Transverse colon (tissue), 4 donors: Measurements from ENCODE around the gene UBD. TPM values are rescaled to one million over a fixed set of nuclear protein-coding genes. Genes with fewer than 3 reads are reported as not detected.

ENCODE experiments used
- DNase-seq: peaks from one replicate; pipeline ENCODE4 v3.0.0-alpha.2; 2019
- H3K27ac ChIP-seq, 4 donors: fragments of 200-600 bp; sonication (generic); 2 replicates each; pipeline ENCODE4 v1.5.1; 2016 to 2018; ENCODE audit warnings: inconsistent platforms in 4 of 4
- H3K27me3 ChIP-seq: fragments of 200-600 bp; sonication (generic); 2 replicates; pipeline ENCODE4 v1.5.1; 2017; ENCODE audit warnings: inconsistent platforms
- H3K36me3 ChIP-seq, 4 donors: fragments of 200-600 bp; sonication (generic); 2 replicates each; pipeline ENCODE4 v1.5.1; 2017 to 2019; ENCODE audit warnings: inconsistent platforms in 4 of 4
- H3K4me1 ChIP-seq, 4 donors: fragments of 200-600 bp; sonication (generic); 2 replicates each; pipeline ENCODE4 v1.5.1; 2017 to 2020; ENCODE audit warnings: inconsistent platforms in 4 of 4
- H3K4me3 ChIP-seq, 4 donors: fragments of 200-600 bp; sonication (generic); 1 replicate in 1 of 4; 2 replicates in 3 of 4; pipeline versions ENCODE4 v1.5.1 to v1.6.1; 2017 to 2019; ENCODE audit warnings: inconsistent platforms in 4 of 4
- H3K9me3 ChIP-seq, 2 donors: fragments of 200-600 bp; sonication (generic); 2 replicates each; pipeline ENCODE4 v1.5.1; 2017 to 2019; ENCODE audit warnings: inconsistent platforms in 2 of 2
- CTCF ChIP-seq, 5 experiments: fragments of 200-600 bp in 3 of 5; fragments of 450-650 bp in 2 of 5; sonication (generic) in 3 of 5; IDR thresholded peaks; 1 replicate in 2 of 5; 2 replicates in 3 of 5; pipeline ENCODE4 v1.5.1; 2016 to 2017; ENCODE audit warnings: antibody characterized with exemption in 5 of 5, inconsistent platforms in 3 of 5, mild to moderate bottlenecking in 2 of 5, moderate library complexity in 1 of 5
- EP300 ChIP-seq: sonication (generic); formaldehyde crosslinking; IDR thresholded peaks from one replicate; pipeline ENCODE4 v1.6.1; 2017; ENCODE audit warnings: antibody characterized with exemption, low read depth
- POLR2A ChIP-seq: fragments of 450-650 bp; IDR thresholded peaks from one replicate; pipeline ENCODE4 v1.6.1; 2016; ENCODE audit warnings: antibody characterized with exemption, mild to moderate bottlenecking, moderate library complexity
- POLR2AphosphoS5 ChIP-seq, 3 donors: sonication (generic); formaldehyde crosslinking; IDR thresholded peaks; one replicate each; pipeline ENCODE4 v1.6.1; 2016; ENCODE audit warnings: antibody characterized with exemption in 3 of 3
- WGBS, 2 donors: methylation state at CpG; one replicate each; pipeline ENCODE4 v1.1.5; 2018; ENCODE audit warnings: low coverage in 1 of 2; 5-methylcytosine and 5-hydroxymethylcytosine counted together
- in situ Hi-C, 4 donors: fragments of 200-750 bp; cut with MboI; loops; one replicate each; pipeline versions ENCODE4 v1.15.0 to v1.15.1; 2017; ENCODE audit warnings: low sequenced_read_pairs in 3 of 4, low pct_ligation_motif_present in 1 of 4, low pct_unique_long_range_greater_than_20kb in 1 of 4
- intact Hi-C: fragments of 100-400 bp; cut with DNase I; formaldehyde crosslinking; loops from one replicate; pipeline ENCODE4 v1.15.1; 2023; ENCODE audit warnings: low total_unique reads
- total RNA-seq, 4 donors: library from RNA; depleted of rRNA; stranded (reverse); fragments of >200 nt; gene quantifications; one replicate each; pipeline ENCODE4 v1.1.0, GENCODE V29; 2016

UBD gene
- total RNA-seq = 1 to 10 TPM in 1 of 4 donors, under 1 TPM in 1, not detected in 2; 0.96 to 8.4 TPM

- peaks cover 32% of the 10 kb centered on the region for H3K27me3 ChIP-seq
- H3K4me1 ChIP-seq = no peaks in the 10 kb centered on the region
- in situ Hi-C loops (no loop called here), intact Hi-C loops (no loop called here)
- H3K4me3 ChIP-seq = no peak within 1 kb of the TSS
- DNase-seq = no peak
- TF ChIP-seq EP300 (no peak), CTCF (IDR thresholded peaks at IDR 0.05) (no peak), POLR2A (no peak), POLR2AphosphoS5 (IDR thresholded peaks at IDR 0.05) (no peak)
- no peaks in the 10 kb centered on the region for H3K9me3 ChIP-seq
- WGBS, 2 donors = 63 to 67% methylated on average over 6 of the region's 6 CpGs
- no peak within 1 kb of the TSS for H3K27ac ChIP-seq
- no peaks in the 10 kb centered on the region for H3K36me3 ChIP-seq
These were observed at the start of gene UBD for GRCh38 chr6:29559524-29560287. Gene UBD (minus strand): TSS chr6:29559732. CDS start chr6:29559701, 31 bp downstream.

GRCh38 chr6:29608131-29608530, 48.6 kb upstream of the UBD start:
- Histone ChIP-seq H3K9me3 (no peaks in the 10 kb centered on the region), H3K4me1 (no peaks in the 10 kb centered on the region), H3K27me3 (no peaks in the 10 kb centered on the region), H3K27ac (no peak overlapping the region), H3K4me3 (no peak overlapping the region), H3K36me3 (peaks cover 0 to 4% (median 0%) of the 10 kb centered on the region in 4 donors)
- in situ Hi-C loops (no loop called here), intact Hi-C loops (no loop called here)
- no peak for TF ChIP-seq EP300
- TF ChIP-seq CTCF (IDR thresholded peaks at IDR 0.05) = no peak
- TF ChIP-seq POLR2A = no peak
- TF ChIP-seq POLR2AphosphoS5 (IDR thresholded peaks at IDR 0.05) = no peak
- no peak for DNase-seq

- Histone ChIP-seq H3K27me3 (no peaks in the 10 kb centered on the region), H3K36me3 (no peaks in the 10 kb centered on the region), H3K4me3 (no peak overlapping the region), H3K27ac (no peak overlapping the region), H3K9me3 (no peaks in the 10 kb centered on the region), H3K4me1 (no peaks in the 10 kb centered on the region)
- 89 to 100% methylated on average over 1 to 2 of the region's 2 CpGs for WGBS, 2 donors
- in situ Hi-C loops (no loop called here), intact Hi-C loops (no loop called here)
- no peak for DNase-seq
- TF ChIP-seq EP300 (no peak), POLR2A (no peak), CTCF (IDR thresholded peaks at IDR 0.05) (no peak), POLR2AphosphoS5 (IDR thresholded peaks at IDR 0.05) (no peak)
These were observed 44.4 kb upstream of the UBD start for GRCh38 chr6:29603930-29604329.

GRCh38 chr6:29603456-29603855, 43.9 kb upstream of the UBD start:
- no peaks in the 10 kb centered on the region for H3K9me3 ChIP-seq
- H3K27me3 ChIP-seq = no peaks in the 10 kb centered on the region
- 88% methylated on average over 11 of the region's 11 CpGs; no CpG with 5 or more reads in 1 of the 2 donors for WGBS, 2 donors
- no peak for TF ChIP-seq EP300
- no peak for TF ChIP-seq POLR2A
- TF ChIP-seq CTCF (IDR thresholded peaks at IDR 0.05) = no peak
- DNase-seq = no peak
- intact Hi-C loops = no loop called here
- in situ Hi-C loops = no loop called here
- no peaks in the 10 kb centered on the region for H3K4me1 ChIP-seq
- H3K36me3 ChIP-seq = no peaks in the 10 kb centered on the region
- H3K4me3 ChIP-seq = no peak overlapping the region
- H3K27ac ChIP-seq = no peak overlapping the region
